Activated CD8-positive, alpha-beta memory T cell treated with anti-CD3 and anti-CD28 coated beads, Interleukin-2, amount 10 ng/mL, durations not matched to agents 7 days and 5 days (primary cell): ENCODE results near the gene AGPS. TPM values are rescaled to one million over a fixed set of nuclear protein-coding genes. Genes with fewer than 3 reads are reported as not detected.
"Not testable (repeated sequence)": the region's sequence is repeated elsewhere in the genome, so short reads cannot be mapped to it uniquely, and the experiment has no call there.

Experiments
- ATAC-seq: fragments of 150-1000 bp; cut with Tn5 transposase; one replicate; pipeline ENCODE4 v1.10.0; 2021; ENCODE audit warnings: moderate library complexity
- CTCF ChIA-PET: fragments of 350-600 bp; sonication (Branson Sonifier 250); formaldehyde crosslinking; loops from one replicate; lab custom pipeline; 2021; ENCODE audit warnings: antibody characterized with exemption; lab: Charles Lee
- DNase-seq: peaks from one replicate; pipeline ENCODE4 v3.0.0-alpha.2; 2020
- H3K27ac Mint-ChIP-seq: one replicate; pipeline ENCODE4 v1.8.0; 2021; ENCODE audit warnings: mild to moderate bottlenecking, mixed read lengths
- H3K27me3 Mint-ChIP-seq: one replicate; pipeline ENCODE4 v1.8.0; 2021; ENCODE audit warnings: mixed read lengths
- H3K36me3 Mint-ChIP-seq: one replicate; pipeline ENCODE4 v1.8.0; 2021; ENCODE audit warnings: mild to moderate bottlenecking, mixed read lengths
- H3K4me1 Mint-ChIP-seq: one replicate; pipeline ENCODE4 v1.8.0; 2021; ENCODE audit warnings: mixed read lengths
- H3K4me3 Mint-ChIP-seq: one replicate; pipeline ENCODE4 v1.8.0; 2021; ENCODE audit warnings: mild to moderate bottlenecking, moderate library complexity, mixed read lengths
- H3K9me3 Mint-ChIP-seq: one replicate; pipeline ENCODE4 v1.8.0; 2022; ENCODE audit warnings: low read depth, mixed read lengths
- total RNA-seq, 2 experiments: library from RNA; stranded (reverse); gene quantifications; one replicate each; pipeline ENCODE4 v1.2.3, GENCODE V29; 2021

The AGPS gene
- total RNA-seq, 2 experiments from 2014 or later: 58.5 to 60.9 TPM

DNA sequence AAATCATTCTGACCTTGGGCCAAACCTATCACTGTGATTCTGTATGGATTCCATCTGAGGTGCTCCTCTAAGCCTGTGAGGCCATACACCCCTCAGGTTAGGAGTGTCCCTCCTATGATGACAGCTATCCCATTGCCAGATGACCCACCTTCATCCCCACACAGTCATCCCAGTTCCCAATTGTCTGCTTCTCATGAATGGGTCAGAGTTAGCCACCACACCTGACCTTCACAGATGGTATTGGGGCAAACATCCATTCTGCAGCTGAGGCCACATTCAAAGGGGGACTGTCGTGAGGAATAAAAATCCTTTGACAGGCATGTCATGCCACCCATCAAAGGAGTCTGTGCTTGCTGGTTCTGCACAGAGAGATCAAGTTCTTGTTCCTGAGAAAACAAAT is 155.2 kb downstream of the AGPS start:
- Mint-ChIP-seq H3K36me3 (peaks cover 21% of the 10 kb centered on the region), H3K4me3 (no peak overlapping the region), H3K4me1 (peaks cover 50% of the 10 kb centered on the region), H3K9me3 (peaks cover 3% of the 10 kb centered on the region), H3K27me3 (no peaks in the 10 kb centered on the region), H3K27ac (no peak overlapping the region)
- ATAC-seq (no peak), DNase-seq (no peak)
- CTCF ChIA-PET: interaction anchor here (2.4 kb wide), 1 partner anchor 384 kb away, joined by 7 read pairs; no protein-coding TSS in a partner anchor

DNA sequence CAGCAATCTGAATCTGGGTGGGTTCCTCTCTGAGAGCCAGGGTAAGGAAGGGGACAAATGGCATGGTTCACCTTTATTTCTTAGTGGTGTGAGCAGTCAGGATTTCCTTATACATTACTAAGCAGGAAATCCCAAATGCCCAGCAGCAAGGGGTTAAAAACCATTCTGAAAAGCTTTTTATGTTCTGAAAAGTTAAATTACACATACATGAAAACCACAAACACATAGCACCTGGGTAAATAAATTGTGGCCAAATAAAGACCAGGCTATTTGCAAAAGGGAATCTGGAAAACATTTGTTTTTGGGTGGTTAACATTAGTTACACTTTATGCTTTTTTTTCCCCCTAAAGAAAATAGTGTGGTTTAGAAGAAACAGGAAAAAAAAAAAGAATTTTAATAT is 156.1 kb downstream of the AGPS start:
- no peaks in the 10 kb centered on the region for H3K27me3 Mint-ChIP-seq
- peaks cover 21% of the 10 kb centered on the region for H3K36me3 Mint-ChIP-seq
- DNase-seq: no peak
- CTCF ChIA-PET: interaction anchor here (2.4 kb wide), 1 partner anchor 385 kb away, joined by 7 read pairs; no protein-coding TSS in a partner anchor
- no peak overlapping the region for H3K27ac Mint-ChIP-seq
- no peak for ATAC-seq
- peaks cover 57% of the 10 kb centered on the region for H3K4me1 Mint-ChIP-seq
- no peak overlapping the region for H3K4me3 Mint-ChIP-seq
- peaks cover 3% of the 10 kb centered on the region for H3K9me3 Mint-ChIP-seq

DNA sequence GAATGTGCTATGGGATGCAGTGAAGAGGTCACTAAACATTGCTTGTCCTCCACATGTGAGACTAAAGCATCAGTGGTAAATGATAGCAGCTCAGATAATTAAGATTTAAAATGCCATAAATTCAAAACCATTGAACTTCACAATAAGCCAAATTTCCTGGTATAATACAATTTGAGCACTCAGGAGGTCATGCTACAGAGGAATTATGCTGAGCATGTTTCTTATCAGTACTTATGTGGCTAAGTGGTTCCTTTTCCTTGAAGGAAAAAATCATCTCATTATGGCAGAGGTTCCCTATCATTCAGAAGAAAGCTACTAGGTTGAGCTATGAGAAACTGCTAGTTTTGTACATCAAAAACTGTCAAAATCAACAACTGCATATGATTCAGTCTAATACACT is 156.6 kb downstream of the AGPS start:
- Mint-ChIP-seq H3K27me3 (no peaks in the 10 kb centered on the region), H3K4me1 (peaks cover 57% of the 10 kb centered on the region), H3K4me3 (no peak overlapping the region), H3K36me3 (peaks cover 19% of the 10 kb centered on the region), H3K27ac (no peak overlapping the region), H3K9me3 (peaks cover 3% of the 10 kb centered on the region)
- ATAC-seq (no peak), DNase-seq (no peak)
- CTCF ChIA-PET: interaction anchor here (0.8 kb wide), 1 partner anchor 384 kb away, joined by 3 read pairs; no protein-coding TSS in a partner anchor

DNA sequence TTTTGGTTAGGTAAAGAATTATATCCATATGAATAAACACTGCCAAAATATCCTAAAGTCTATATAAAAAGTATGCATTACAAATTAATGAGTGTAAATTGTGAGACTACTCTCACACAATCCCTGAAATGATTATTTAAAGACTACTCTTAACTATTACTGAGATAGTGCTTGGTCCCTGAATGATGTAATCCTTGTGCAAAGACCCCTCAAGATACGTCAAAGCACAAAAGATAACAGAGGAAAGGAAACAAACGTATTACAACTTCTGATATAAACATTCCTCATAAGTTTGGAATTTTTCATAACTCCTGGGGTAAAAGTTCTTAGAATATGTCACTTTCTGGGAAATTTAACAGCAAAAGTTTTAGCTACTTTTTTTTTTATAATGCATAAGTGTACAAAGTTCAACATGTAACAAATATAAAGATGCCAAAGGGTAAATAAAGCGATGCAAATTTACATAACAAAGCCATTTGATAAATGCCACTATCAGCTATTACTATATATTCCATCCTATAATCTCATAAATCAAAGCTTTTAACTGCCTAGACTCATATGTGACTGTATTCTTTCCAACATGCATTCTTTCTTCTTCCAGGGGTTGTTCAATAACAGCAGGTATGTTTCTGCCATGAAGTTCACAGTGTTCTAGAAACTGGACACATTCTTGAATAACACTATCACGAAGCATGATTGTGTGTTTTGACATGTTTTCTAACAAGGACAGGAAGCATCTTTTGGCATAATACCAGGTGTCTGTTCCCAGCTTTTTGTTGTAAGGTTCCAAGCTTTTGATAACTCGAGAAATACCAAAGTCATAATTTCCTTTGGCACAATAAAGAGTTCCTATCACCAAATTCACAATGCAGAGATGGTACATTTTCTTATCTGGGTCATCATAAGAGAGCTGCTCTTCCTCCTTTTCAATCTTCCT is 158.0 kb downstream of the AGPS start:
- CTCF ChIA-PET: interaction anchor here (0.5 kb wide), 1 partner anchor 29 kb away, joined by 3 read pairs; no protein-coding TSS in a partner anchor

DNA sequence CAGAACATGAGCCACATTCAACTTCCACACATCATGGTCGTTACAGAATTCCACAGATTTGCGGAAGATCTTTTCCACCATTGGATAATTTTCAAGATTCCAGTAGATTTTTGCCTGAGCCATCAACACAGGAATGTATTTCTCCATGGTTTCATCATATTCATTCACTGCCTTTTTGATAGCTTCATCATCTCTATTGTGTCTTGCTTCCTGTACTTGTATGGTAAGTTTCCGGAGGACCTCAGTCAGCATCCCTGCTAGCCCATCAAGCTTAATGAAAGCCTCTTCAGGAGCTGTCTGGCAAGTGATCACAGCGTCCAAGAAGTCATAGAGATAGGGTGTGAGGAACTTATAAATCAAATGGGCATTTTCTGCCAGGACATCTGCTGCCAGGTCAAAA is 158.8 kb downstream of the AGPS start:
- H3K9me3 Mint-ChIP-seq, CTCF ChIA-PET, ATAC-seq, H3K36me3 Mint-ChIP-seq, DNase-seq, H3K4me3 Mint-ChIP-seq, H3K27me3 Mint-ChIP-seq: not testable (repeated sequence)
- H3K4me1 Mint-ChIP-seq: peaks cover 36% of the 10 kb centered on the region
- peak overlapping the region; percentile 53 for H3K27ac Mint-ChIP-seq

More for the DNA sequence above, 158.0 kb downstream of the AGPS start:
- no peak overlapping the region for H3K27ac Mint-ChIP-seq
- H3K4me3 Mint-ChIP-seq: no peak overlapping the region
- H3K4me1 Mint-ChIP-seq: peaks cover 45% of the 10 kb centered on the region
- H3K36me3 Mint-ChIP-seq: peaks cover 12% of the 10 kb centered on the region
- H3K9me3 Mint-ChIP-seq: peaks cover 3% of the 10 kb centered on the region
- H3K27me3 Mint-ChIP-seq: no peaks in the 10 kb centered on the region
- no peak for ATAC-seq
- no peak for DNase-seq

DNA sequence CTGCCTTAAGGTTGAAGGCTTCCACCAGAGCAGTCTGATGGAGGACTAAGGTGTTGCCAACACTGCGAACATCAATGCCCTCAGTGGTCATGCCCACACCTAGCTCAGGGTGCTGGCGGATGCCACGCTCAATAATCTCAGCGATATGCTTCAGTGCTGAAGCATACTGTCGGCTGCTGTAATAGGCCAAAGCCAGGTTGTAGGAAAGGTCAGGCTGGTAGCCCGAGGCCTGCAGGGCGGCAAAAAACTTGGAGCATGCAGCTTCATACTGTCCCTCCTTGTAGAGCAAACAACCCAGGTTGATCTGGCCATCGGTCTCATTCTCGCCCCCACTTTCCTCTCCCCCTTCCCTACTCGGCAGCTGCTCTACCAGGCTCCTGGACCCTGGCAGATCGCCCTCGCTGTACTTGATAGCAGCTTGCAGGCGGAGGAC is 159.4 kb downstream of the AGPS start:
- CTCF ChIA-PET: interaction anchor here (0.7 to 1.2 kb wide), 2 partner anchors 182 to 914 kb away, joined by 3 to 4 read pairs; no protein-coding TSS in a partner anchor
- peak overlapping the region; percentile 96 for H3K27ac Mint-ChIP-seq

DNA sequence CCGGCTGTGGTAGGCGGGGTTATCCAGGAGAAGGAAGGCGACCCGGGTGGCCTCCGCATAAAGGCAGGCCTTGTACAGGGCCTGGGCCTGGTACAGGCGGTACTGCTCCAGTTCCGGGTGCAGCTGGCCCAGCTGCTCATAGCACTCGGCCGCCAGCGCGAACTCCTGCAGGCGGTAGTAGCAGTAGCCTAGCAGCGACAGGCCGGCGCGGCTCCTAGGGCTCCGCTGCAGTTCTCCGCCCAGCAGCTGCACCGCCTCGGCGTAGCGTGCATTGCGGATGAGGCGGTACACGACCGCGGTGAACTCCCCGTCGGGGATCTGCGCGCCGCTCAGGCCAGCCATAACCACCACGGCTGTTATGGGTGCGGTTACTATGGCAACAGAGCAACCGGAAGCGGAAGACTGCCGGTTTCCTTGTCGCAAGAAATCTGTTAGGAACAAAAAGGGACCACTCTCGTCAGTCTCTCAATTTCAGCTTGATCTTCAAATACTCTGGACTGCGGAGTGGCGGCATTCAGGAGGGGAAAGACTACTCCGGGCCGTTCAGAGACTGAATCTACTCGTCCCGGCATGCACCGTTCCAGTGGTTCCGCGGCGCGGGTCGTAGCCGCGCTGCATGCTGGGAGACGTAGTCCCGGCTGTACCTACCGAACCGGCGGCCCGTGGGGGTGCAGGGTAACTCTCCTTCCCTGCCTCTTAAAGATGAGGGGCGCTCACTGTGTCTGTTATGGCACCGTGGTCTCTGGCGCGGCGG is 160.0 kb downstream of the AGPS start:
- CTCF ChIA-PET: interaction anchor here (0.7 to 1.2 kb wide), 2 partner anchors 183 to 914 kb away, joined by 3 to 4 read pairs; no protein-coding TSS in a partner anchor
- peak overlapping the region; percentile 96 for H3K27ac Mint-ChIP-seq
- H3K4me3 Mint-ChIP-seq: peak overlapping the region; percentile 98
- H3K27me3 Mint-ChIP-seq: no peaks in the 10 kb centered on the region
- DNase-seq: peak; percentile 94
- H3K36me3 Mint-ChIP-seq: peaks cover 5% of the 10 kb centered on the region
- peak; percentile 94 for ATAC-seq
- H3K4me1 Mint-ChIP-seq: peaks cover 26% of the 10 kb centered on the region
- no peaks in the 10 kb centered on the region for H3K9me3 Mint-ChIP-seq

More for the DNA sequence above, 159.4 kb downstream of the AGPS start:
- Mint-ChIP-seq H3K27me3 (no peaks in the 10 kb centered on the region), H3K4me3 (peak overlapping the region; percentile 98), H3K9me3 (no peaks in the 10 kb centered on the region), H3K4me1 (peaks cover 32% of the 10 kb centered on the region), H3K36me3 (peaks cover 2% of the 10 kb centered on the region)
- DNase-seq (no peak), ATAC-seq (no peak)

DNA sequence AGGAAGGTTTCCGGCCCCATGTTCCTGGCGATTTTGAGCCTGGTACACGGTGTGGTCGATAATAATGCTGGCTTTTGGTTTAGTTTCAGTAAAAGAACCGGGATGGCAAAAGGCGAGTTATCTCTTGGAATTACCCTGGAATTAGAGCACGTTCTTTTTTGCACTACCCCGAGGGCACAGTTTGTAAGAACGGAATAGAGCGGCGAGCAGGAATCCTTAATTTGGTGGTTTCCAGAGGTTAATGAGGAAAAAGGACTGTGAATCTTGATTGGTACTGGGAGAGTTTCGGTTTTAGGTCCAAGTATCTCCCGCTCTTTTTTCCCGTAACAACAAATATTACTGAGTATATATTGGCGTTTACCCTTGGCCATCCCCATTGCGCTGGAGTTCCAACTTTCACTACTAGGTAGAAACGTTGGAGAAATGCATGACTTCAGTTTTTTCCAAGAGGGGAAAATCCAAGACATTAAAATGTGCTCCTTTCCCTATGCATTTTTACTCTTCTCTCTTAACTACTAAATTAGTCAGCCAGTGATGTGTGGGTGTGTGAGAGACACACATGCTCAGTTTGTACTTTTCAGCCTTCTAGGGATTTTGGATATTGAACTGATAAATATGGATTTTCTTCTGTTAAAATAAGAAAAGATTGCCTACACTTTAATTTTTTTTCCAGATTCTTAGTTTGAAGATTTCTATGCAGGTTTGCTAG is 160.8 kb downstream of the AGPS start:
- CTCF ChIA-PET: interaction anchor here (1.2 kb wide), 1 partner anchor 915 kb away, joined by 3 read pairs; no protein-coding TSS in a partner anchor
- H3K36me3 Mint-ChIP-seq: peaks cover 5% of the 10 kb centered on the region
- H3K27me3 Mint-ChIP-seq: no peaks in the 10 kb centered on the region
- H3K9me3 Mint-ChIP-seq: no peaks in the 10 kb centered on the region
- DNase-seq (no peak), ATAC-seq (no peak)
- H3K27ac Mint-ChIP-seq: peak overlapping the region; percentile 96
- H3K4me3 Mint-ChIP-seq: peak overlapping the region; percentile 98
- H3K4me1 Mint-ChIP-seq: peaks cover 20% of the 10 kb centered on the region

DNA sequence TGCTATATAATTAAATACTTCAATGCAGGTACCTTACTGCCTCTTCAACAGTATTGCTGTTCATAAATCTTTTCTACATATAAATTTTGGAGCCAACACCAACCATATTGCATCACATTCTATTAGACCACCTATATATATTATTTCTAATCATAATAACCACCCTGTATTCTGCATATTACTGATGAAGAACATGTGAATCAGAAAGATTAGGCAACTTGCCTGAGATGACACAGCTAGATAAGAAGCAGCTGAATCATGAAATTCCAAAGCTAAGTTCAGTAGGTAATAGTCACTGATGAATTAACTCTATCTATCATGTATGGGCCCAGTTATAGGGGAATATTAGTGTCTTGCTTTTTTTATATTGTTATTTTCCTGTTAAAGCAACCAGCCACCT is 161.8 kb downstream of the AGPS start:
- CTCF ChIA-PET: interaction anchor here (0.6 kb wide), 1 partner anchor 161 kb away, joined by 3 read pairs; no protein-coding TSS in a partner anchor
- no peaks in the 10 kb centered on the region for H3K9me3 Mint-ChIP-seq
- peaks cover 15% of the 10 kb centered on the region for H3K4me1 Mint-ChIP-seq
- H3K36me3 Mint-ChIP-seq: peaks cover 5% of the 10 kb centered on the region
- H3K27ac Mint-ChIP-seq: no peak overlapping the region
- H3K4me3 Mint-ChIP-seq: no peak overlapping the region
- ATAC-seq (no peak), DNase-seq (no peak)
- no peaks in the 10 kb centered on the region for H3K27me3 Mint-ChIP-seq

DNA sequence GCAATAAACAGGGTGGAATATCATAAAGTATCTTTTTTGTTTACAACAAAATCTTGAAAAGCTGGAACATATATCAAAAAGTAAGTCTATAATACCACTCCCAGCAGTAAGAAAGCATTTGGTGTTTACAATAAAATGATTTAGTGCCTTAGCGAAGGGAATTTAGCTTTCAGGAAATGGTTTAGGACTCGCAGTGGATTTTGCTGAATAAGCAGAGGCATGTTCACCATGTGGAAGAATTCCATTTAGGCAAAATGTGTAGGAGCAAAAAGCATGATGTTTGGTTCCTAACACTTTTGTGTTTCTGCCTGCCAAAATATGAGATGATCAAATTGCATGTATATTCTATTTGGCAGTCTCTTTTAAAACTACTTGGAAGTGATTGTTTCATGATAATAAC is 163.6 kb downstream of the AGPS start:
- no peak for ATAC-seq
- Mint-ChIP-seq H3K9me3 (no peaks in the 10 kb centered on the region), H3K36me3 (peaks cover 6% of the 10 kb centered on the region), H3K4me3 (no peak overlapping the region), H3K4me1 (peaks cover 15% of the 10 kb centered on the region), H3K27me3 (no peaks in the 10 kb centered on the region), H3K27ac (no peak overlapping the region)
- no peak for DNase-seq
- CTCF ChIA-PET: interaction anchor here (1.2 kb wide), 1 partner anchor 9 kb away, joined by 5 read pairs; no protein-coding TSS in a partner anchor

DNA sequence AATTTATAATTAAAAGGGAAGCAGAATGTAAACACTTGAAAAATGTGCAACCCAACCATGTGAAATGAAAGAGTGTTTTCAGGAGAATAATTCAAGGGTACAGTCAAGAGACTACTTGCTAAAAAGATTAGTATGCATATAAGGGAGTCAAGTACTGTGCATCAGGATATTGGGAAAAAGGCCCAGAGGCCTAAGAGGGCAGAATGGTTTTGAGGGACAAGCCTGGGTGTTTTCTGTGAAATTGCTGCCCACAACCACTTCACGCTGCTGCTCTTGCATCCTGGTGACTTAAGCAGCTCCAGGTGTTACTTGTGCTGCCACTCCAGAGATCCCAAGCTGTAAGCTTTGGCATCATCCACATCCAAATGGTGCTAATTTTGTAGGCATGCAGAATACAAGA is 165.2 kb downstream of the AGPS start:
- no peak overlapping the region for H3K27ac Mint-ChIP-seq
- H3K27me3 Mint-ChIP-seq: no peaks in the 10 kb centered on the region
- ATAC-seq (no peak), DNase-seq (no peak)
- H3K4me1 Mint-ChIP-seq: peaks cover 9% of the 10 kb centered on the region
- CTCF ChIA-PET: no interaction called here
- no peaks in the 10 kb centered on the region for H3K9me3 Mint-ChIP-seq
- peaks cover 6% of the 10 kb centered on the region for H3K36me3 Mint-ChIP-seq
- H3K4me3 Mint-ChIP-seq: no peak overlapping the region

DNA sequence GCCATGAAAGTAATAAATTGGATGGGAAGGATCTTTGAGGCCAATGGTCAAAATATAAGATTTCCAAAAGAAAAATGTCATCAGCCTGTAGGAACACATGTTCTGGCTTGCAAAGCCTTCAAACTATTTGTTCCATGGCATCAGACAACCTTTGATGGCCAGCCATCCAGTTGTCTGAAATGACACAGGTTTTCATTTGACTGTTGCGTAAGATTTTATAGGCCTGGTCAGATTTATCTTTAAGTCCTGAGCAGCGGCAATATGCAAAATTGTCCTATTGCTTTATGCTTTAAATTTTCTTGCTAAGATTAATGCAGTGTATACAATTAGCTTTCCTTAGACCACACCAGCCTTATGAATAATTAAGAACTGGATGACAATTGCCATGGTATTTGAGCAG is 167.1 kb downstream of the AGPS start:
- no peak for ATAC-seq
- DNase-seq: no peak
- CTCF ChIA-PET: no interaction called here
- no peaks in the 10 kb centered on the region for H3K9me3 Mint-ChIP-seq
- peaks cover 6% of the 10 kb centered on the region for H3K36me3 Mint-ChIP-seq
- no peak overlapping the region for H3K4me3 Mint-ChIP-seq
- H3K27me3 Mint-ChIP-seq: no peaks in the 10 kb centered on the region
- no peak overlapping the region for H3K27ac Mint-ChIP-seq
- H3K4me1 Mint-ChIP-seq: no peaks in the 10 kb centered on the region
